Brain microvascular endothelial cell (primary cell): ENCODE measurements around the gene TCF7L2.

Experiments used
- DNase-seq: peaks from one replicate; pipeline ENCODE4 v3.0.0-alpha.2; 2020
- H3K27ac ChIP-seq: fragments of 250-450 bp; sonication (Bioruptor Pico); 2 replicates; pipeline ENCODE4 v1.5.1; 2020; ENCODE audit warnings: mild to moderate bottlenecking, moderate library complexity
- H3K27me3 ChIP-seq: fragments of 250-450 bp; sonication (Bioruptor Pico); replicated peaks from 2 replicates; pipeline ENCODE4 v1.5.1; 2020; ENCODE audit warnings: mild to moderate bottlenecking
- H3K36me3 ChIP-seq: fragments of 250-450 bp; sonication (Bioruptor Pico); replicated peaks from 2 replicates; pipeline ENCODE4 v1.5.1; 2020; ENCODE audit warnings: mild to moderate bottlenecking
- H3K4me3 ChIP-seq: 2 replicates; pipeline ENCODE4 v1.5.1; 2011; ENCODE audit warnings: low read depth, mild to moderate bottlenecking, control low read depth, low read length, moderate library complexity
- CTCF ChIP-seq: IDR thresholded peaks from 2 replicates; pipeline ENCODE4 v1.5.1; 2011; ENCODE audit warnings: low read depth, mild to moderate bottlenecking, moderate library complexity, low read length, control low read depth, inconsistent platforms; ENCODE audit errors: missing control alignments
- in situ Hi-C: cut with HindIII; loops from 2 replicates; pipeline ENCODE4 v1.10.0; 2017; ENCODE audit warnings: low sequenced_read_pairs, low pct_ligation_motif_present

TCF7L2 gene

GRCh38 chr10:112949875-112950507, at the start of gene TCF7L2:
TCF7L2 (plus strand) TSS chr10:112950247; CDS start chr10:112950757, 510 bp downstream.
- in situ Hi-C loops: no loop called here
- H3K27ac ChIP-seq: peak within 1 kb of the TSS; percentile 93
- H3K36me3 ChIP-seq: no peaks in the 10 kb centered on the region
- no peak for TF ChIP-seq CTCF
- no peaks in the 10 kb centered on the region for H3K27me3 ChIP-seq
- peak within 1 kb of the TSS; percentile 77 for H3K4me3 ChIP-seq
- peak; percentile 97 for DNase-seq

- DNase-seq: no peak
- Histone ChIP-seq H3K36me3 (no peaks in the 10 kb centered on the region), H3K27ac (no peak overlapping the region), H3K4me3 (no peak overlapping the region), H3K27me3 (no peaks in the 10 kb centered on the region)
- TF ChIP-seq CTCF: no peak
- in situ Hi-C loops: no loop called here
Measured at GRCh38 chr10:112902730-112903129, 47.3 kb upstream of the TCF7L2 start.

GRCh38 chr10:112904000-112904399, 46.0 kb upstream of the TCF7L2 start:
- no peak for TF ChIP-seq CTCF
- Histone ChIP-seq H3K27ac (no peak overlapping the region), H3K27me3 (no peaks in the 10 kb centered on the region), H3K36me3 (no peaks in the 10 kb centered on the region), H3K4me3 (no peak overlapping the region)
- DNase-seq: peak; percentile 45
- in situ Hi-C loops: no loop called here

GRCh38 chr10:112906945-112907344, 43.1 kb upstream of the TCF7L2 start:
- no peak for TF ChIP-seq CTCF
- Histone ChIP-seq H3K36me3 (no peaks in the 10 kb centered on the region), H3K4me3 (no peak overlapping the region), H3K27ac (no peak overlapping the region), H3K27me3 (no peaks in the 10 kb centered on the region)
- in situ Hi-C loops: no loop called here
- no peak for DNase-seq

GRCh38 chr10:112907893-112908292, 42.2 kb upstream of the TCF7L2 start:
- in situ Hi-C loops: no loop called here
- no peak for DNase-seq
- Histone ChIP-seq H3K27me3 (no peaks in the 10 kb centered on the region), H3K27ac (no peak overlapping the region), H3K4me3 (no peak overlapping the region), H3K36me3 (no peaks in the 10 kb centered on the region)
- TF ChIP-seq CTCF: no peak

GRCh38 chr10:112911206-112911605, 38.8 kb upstream of the TCF7L2 start:
- Histone ChIP-seq H3K27ac (no peak overlapping the region), H3K27me3 (no peaks in the 10 kb centered on the region), H3K4me3 (no peak overlapping the region), H3K36me3 (no peaks in the 10 kb centered on the region)
- no peak for DNase-seq
- TF ChIP-seq CTCF: no peak
- in situ Hi-C loops: no loop called here
